ENCODE results near the gene DUSP7. TPM values are rescaled to one million over a fixed set of nuclear protein-coding genes. Genes with fewer than 3 reads are reported as not detected.

DUSP7 gene, protein sequence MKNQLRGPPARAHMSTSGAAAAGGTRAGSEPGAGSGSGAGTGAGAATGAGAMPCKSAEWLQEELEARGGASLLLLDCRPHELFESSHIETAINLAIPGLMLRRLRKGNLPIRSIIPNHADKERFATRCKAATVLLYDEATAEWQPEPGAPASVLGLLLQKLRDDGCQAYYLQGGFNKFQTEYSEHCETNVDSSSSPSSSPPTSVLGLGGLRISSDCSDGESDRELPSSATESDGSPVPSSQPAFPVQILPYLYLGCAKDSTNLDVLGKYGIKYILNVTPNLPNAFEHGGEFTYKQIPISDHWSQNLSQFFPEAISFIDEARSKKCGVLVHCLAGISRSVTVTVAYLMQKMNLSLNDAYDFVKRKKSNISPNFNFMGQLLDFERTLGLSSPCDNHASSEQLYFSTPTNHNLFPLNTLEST
- total RNA-seq, result 7.9 and 8.6 TPM in 2 replicates

DNA sequence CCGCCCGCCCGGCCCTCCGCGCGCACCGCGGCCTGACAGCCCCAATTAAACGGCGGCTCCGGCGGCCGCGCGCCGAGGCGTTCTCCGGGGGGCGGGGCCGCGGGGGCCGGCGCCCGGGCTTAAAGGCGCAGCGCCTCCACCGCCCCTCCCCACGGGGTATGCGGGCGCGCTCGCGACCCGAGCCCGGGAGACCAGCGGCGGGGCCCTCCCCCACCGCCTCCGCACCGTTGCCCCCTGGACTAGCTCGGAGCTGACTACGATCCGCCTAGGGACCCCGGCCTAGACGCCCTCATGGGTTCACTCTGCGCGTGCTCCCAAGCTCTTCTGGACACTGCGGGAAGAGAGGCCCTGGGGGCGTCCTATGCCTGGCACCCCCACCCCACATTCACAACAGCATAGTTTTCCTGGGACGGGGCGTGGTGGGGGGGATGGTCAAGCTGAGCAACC lies at the start of gene DUSP7:
DUSP7 (minus strand) TSS at position 51 of the 447 bp plus-strand sequence. CDS start 205 bp downstream, outside the sequence.

Other genes starting within 250 kb of the DUSP7 start
- gene IQCF2, start 195.0 kb downstream of the DUSP7 start, total RNA-seq, result not detected in 2 replicates
- not detected in 2 replicates for gene IQCF5, start 181.0 kb downstream of the DUSP7 start, total RNA-seq
- gene IQCF1, start 153.2 kb downstream of the DUSP7 start, total RNA-seq, result not detected in 2 replicates
- gene RRP9, start 114.7 kb downstream of the DUSP7 start, total RNA-seq, result 41.2 and 47.7 TPM in 2 replicates
- gene PARP3, start 114.2 kb downstream of the DUSP7 start, total RNA-seq, result 17.6 and 23.5 TPM in 2 replicates
- gene GPR62, start 101.2 kb downstream of the DUSP7 start, total RNA-seq, result 0.12 TPM in 1 of 2 replicates, not detected in the other
- gene PCBP4, start 89.1 kb downstream of the DUSP7 start, total RNA-seq, result 38.6 and 40.1 TPM in 2 replicates
- 11.2 and 18.5 TPM in 2 replicates for gene ABHD14B, start 82.5 kb downstream of the DUSP7 start, total RNA-seq
- gene ABHD14A, start 81.5 kb downstream of the DUSP7 start, total RNA-seq, result 3.0 and 10.7 TPM in 2 replicates
- 39.7 and 46.6 TPM in 2 replicates for gene ACY1, start 73.0 kb downstream of the DUSP7 start, total RNA-seq
- gene RPL29, start 60.7 kb downstream of the DUSP7 start, total RNA-seq, result 767 and 1,154 TPM in 2 replicates
- gene POC1A, start 97.9 kb upstream of the DUSP7 start, total RNA-seq, result 9.4 and 24.8 TPM in 2 replicates
- gene ALAS1, start 141.6 kb upstream of the DUSP7 start, total RNA-seq, result 40.4 and 45.4 TPM in 2 replicates
- gene TLR9, start 169.1 kb upstream of the DUSP7 start, total RNA-seq, result under 0.01 TPM in 1 of 2 replicates, not detected in the other
- 129 and 153 TPM in 2 replicates for gene TWF2, start 182.6 kb upstream of the DUSP7 start, total RNA-seq
- 16.6 and 33.1 TPM in 2 replicates for gene PPM1M, start 189.2 kb upstream of the DUSP7 start, total RNA-seq
- 70.7 and 81.5 TPM in 2 replicates for gene WDR82, start 222.1 kb upstream of the DUSP7 start, total RNA-seq
- 9.5 and 19.8 TPM in 2 replicates for gene GLYCTK, start 231.3 kb upstream of the DUSP7 start, total RNA-seq

Measured in uterine smooth muscle cell (primary cell).